ENCODE measurements around the gene CDK1. TPM values are rescaled to one million over a fixed set of nuclear protein-coding genes. Genes with fewer than 3 reads are reported as not detected.
A peak's percentile ranks its signal among the peaks of the same experiment; 100 is the strongest.

Gene CDK1
- total RNA-seq, 1 donor from 2014 or later = 9.9 TPM

GRCh38 chr10:60777696-60778213 lies 523 bp upstream of the CDK1 start:
- DNase-seq (ENCODE audit: low read depth in 2 of 2) = no peak

- peak in 1 of 2 donors; percentile 24 for DNase-seq (ENCODE audit: low read depth in 2 of 2)
Observed at GRCh38 chr10:60778971-60779796, 906 bp downstream of the CDK1 start.

DNA sequence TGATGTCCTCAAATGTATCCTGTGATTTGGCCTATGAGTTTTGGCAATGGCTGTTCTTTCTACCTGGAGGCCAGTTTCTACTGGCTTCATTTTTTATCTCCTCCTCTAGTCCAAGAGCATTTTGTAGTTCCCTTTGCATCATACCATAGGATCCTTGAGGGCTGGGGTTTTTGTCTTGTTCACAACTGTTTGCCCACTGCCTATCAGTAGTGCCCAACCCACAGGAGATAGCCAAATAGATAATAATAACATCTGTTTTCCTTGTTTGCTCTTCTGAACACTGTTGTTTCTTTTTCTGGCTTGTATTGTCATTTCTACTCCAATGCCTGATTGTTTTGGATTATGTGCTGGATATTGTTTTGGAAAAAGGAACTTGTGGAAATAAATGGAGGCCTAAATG lies 3.4 kb downstream of the CDK1 start:
- peak in 1 of 2 donors; percentile 64 for DNase-seq (ENCODE audit: low read depth in 2 of 2)

- no peak for DNase-seq (ENCODE audit: low read depth in 2 of 2)
Observed at GRCh38 chr10:60784641-60785040, 6.4 kb downstream of the CDK1 start.

DNA sequence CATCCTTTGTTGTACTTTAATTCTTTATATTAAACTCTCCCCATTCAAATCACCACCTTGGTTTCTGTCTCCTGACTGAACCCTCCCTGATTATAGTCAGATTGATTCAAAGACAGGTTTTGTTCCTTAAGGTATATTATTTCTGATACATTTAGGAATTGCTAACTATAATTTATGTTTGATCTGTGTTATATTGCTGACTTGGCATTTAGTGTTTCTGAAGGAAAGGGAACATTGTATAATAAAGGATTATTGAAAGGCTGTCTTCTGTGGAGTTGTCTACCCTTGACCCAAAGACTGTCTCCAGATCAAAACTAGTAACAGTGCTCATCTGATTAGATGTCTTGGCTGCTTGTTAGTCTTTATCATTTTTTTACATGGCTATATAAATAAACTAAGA lies 10.3 kb downstream of the CDK1 start:
- no peak for DNase-seq (ENCODE audit: low read depth in 2 of 2)

- DNase-seq (ENCODE audit: low read depth in 2 of 2) = no peak
Observed at GRCh38 chr10:60789340-60789739, 11.1 kb downstream of the CDK1 start.

DNA sequence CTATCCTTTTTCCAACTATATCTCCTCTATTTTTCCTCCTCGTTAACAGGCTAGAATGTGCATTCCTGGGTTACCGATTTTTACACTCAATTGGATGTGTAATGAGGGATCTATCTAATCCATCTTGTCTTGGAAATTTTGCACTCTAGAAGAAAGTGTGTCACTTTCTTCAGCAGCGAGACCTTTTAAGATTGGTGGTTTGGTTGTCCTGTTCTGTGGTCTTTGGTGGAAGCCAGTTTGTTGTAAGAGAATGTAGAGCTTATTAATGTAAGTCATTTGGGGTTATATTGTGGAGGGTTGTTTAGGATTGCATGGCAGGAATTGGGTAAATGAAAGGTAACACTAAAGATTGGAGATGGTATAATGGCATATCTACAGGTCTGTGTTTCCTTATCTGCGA lies 16.7 kb downstream of the CDK1 start:
- DNase-seq (ENCODE audit: low read depth in 2 of 2) = no peak

GRCh38 chr10:60795465-60796202 lies 17.4 kb downstream of the CDK1 start:
- DNase-seq (ENCODE audit: low read depth in 2 of 2) = no peak

GRCh38 chr10:60796481-60796880 lies 18.2 kb downstream of the CDK1 start:
- no peak for DNase-seq (ENCODE audit: low read depth in 2 of 2)

- no peak for DNase-seq (ENCODE audit: low read depth in 2 of 2)
Observed at GRCh38 chr10:60797200-60797599, 18.9 kb downstream of the CDK1 start.

DNA sequence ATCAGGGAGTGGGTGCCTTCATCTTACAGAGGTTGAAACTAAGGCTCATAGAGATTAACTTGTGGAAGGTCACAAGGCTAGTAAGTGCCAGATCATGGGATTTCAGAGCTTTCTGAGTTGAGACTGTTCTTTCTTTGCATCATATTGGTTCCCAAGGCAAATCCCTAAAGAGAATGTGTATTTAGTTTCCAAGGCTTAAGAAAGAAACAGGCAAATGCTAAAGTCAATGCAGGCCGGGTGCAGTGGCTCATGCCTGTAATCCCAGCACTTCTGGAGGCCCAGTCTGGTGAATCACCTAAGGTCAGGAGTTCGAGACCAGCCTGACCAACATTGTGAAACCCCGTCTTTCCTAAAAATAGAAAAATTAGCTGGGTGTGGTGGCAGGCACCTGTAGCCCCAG lies 19.8 kb downstream of the CDK1 start:
- no peak for DNase-seq (ENCODE audit: low read depth in 2 of 2)

DNA sequence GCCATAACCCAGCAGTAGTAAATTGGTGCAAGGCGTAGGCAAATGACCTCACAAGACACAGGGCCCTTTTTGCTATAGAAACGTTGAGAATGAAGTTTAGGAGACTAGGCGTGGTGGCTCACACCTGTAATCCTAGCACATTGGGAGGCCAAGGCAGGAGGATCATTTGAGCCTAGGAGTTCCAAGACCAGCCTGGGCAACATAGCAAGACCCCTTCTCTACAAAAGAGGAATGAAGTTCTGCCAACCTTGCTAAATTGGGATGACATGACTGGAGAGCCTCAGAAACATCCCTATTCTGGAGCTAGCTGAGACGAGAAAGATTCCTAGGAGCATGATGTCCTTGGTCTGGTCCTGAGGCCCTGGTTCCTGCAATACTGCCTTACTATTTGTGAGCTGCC lies 20.6 kb downstream of the CDK1 start:
- DNase-seq (ENCODE audit: low read depth in 2 of 2) = no peak

GRCh38 chr10:60799971-60800650 lies 21.8 kb downstream of the CDK1 start:
- no peak for DNase-seq (ENCODE audit: low read depth in 2 of 2)

DNA sequence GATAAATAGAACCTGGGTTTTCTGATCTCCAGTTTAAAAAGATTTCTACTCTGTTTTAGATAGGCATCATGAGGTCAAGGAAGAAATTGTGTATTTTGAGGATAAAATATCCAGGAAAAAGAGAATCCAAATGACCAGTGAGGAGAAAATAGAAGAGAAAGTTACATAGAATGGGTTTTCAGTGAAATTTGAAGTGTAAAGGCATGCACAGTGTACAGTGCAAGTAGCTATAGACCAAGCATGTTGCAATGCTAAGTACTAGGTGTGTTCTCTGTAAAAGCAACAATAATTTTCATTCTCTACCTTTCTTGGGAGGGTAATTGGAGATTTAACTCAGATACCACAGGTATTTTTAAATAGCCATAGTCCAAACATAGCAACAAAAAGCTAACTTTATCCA lies 22.6 kb downstream of the CDK1 start:
- no peak for DNase-seq (ENCODE audit: low read depth in 2 of 2)

- peak; percentile 23 to 29 for DNase-seq (ENCODE audit: low read depth in 2 of 2)
Observed at GRCh38 chr10:60801522-60801921, 23.2 kb downstream of the CDK1 start.

GRCh38 chr10:60803433-60803832 lies 25.2 kb downstream of the CDK1 start:
- no peak for DNase-seq (ENCODE audit: low read depth in 2 of 2)

- no peak for DNase-seq (ENCODE audit: low read depth in 2 of 2)
Observed at GRCh38 chr10:60803865-60804264, 25.6 kb downstream of the CDK1 start.

- DNase-seq (ENCODE audit: low read depth in 2 of 2) = no peak
Observed at GRCh38 chr10:60806921-60807320, 28.6 kb downstream of the CDK1 start.

GRCh38 chr10:60807499-60807898 lies 29.2 kb downstream of the CDK1 start:
- DNase-seq (ENCODE audit: low read depth in 2 of 2) = no peak

DNA sequence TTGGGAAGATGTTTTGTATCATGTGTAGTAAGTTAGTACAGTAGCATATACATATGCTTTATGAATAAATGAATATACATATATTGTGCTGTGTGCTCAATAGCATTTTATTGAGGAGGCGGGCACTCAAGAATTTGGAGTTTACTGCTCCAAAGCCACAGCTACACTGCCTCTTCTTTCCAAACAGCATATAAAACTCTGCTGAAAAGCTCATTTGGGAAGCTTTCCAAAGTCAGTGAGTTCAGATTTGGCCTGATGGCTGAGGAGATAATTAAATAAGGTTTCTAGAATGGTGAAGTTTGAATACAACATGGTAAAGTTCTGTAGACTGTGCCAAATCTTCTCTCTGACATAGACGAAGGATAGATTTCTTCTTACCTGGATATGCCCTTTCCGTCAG lies 29.8 kb downstream of the CDK1 start:
- DNase-seq (ENCODE audit: low read depth in 2 of 2) = no peak

GRCh38 chr10:60809157-60809556 lies 30.9 kb downstream of the CDK1 start:
- no peak for DNase-seq (ENCODE audit: low read depth in 2 of 2)

All from lung microvascular endothelial cell (primary cell).